ENCODE results near the gene RAD51B. TPM values are rescaled to one million over a fixed set of nuclear protein-coding genes. Genes with fewer than 3 reads are reported as not detected.
A peak's percentile ranks its signal among the peaks of the same experiment; 100 is the strongest.

RAD51B gene
- total RNA-seq, 1 experiment from 2014 or later: 29.9 TPM

DNA sequence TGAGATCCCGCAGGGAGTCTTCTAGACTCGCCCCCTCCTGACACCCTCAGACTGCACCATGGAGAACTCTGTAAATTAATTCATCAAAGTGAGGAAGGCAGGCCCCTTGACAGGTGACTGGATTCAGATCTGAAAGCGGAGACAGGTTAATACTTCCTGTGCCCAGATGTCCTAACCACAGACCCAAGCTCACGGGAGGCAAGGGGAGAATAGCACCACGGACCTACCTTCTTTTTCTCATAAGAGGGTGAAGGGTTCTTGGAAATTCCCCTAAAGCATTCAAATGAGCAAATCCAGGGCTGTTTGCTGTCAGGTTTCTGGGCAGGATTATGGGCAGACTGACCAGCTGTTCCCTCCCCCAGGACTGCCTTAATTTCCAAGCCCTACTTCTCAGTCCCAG is 803.3 kb downstream of the RAD51B start:
- 0 out of 2 replicates have a peak, but pooled peaks cover 11% of the 10 kb centered on the region for H3K36me3 ChIP-seq (ENCODE audit: low read depth)
- CTCF ChIA-PET: no interaction called here
- H3K4me3 ChIP-seq: no peak overlapping the region
- H3K9me3 ChIP-seq (ENCODE audit: insufficient read depth, low read depth): peaks cover 20% of the 10 kb centered on the region
- POLR2A ChIA-PET (ENCODE audit: unreplicated experiment): interaction anchor here (0.6 kb wide), 1 partner anchor 170 kb away, joined by 3 read pairs; the partner anchor contains the start of gene ZFP36L1
- peak in 1 of 2 experiments; percentile 5 for DNase-seq
- H2AFZ ChIP-seq: no peak overlapping the region
- H3K27me3 ChIP-seq (ENCODE audit: insufficient read depth, low read depth): no peaks in the 10 kb centered on the region
- no peaks in the 10 kb centered on the region for H3K9me2 ChIP-seq (ENCODE audit: insufficient read depth)
- TF ChIP-seq, protein P1, sequence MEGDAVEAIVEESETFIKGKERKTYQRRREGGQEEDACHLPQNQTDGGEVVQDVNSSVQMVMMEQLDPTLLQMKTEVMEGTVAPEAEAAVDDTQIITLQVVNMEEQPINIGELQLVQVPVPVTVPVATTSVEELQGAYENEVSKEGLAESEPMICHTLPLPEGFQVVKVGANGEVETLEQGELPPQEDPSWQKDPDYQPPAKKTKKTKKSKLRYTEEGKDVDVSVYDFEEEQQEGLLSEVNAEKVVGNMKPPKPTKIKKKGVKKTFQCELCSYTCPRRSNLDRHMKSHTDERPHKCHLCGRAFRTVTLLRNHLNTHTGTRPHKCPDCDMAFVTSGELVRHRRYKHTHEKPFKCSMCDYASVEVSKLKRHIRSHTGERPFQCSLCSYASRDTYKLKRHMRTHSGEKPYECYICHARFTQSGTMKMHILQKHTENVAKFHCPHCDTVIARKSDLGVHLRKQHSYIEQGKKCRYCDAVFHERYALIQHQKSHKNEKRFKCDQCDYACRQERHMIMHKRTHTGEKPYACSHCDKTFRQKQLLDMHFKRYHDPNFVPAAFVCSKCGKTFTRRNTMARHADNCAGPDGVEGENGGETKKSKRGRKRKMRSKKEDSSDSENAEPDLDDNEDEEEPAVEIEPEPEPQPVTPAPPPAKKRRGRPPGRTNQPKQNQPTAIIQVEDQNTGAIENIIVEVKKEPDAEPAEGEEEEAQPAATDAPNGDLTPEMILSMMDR (conservative IDR thresholded peaks at IDR 0.05): no peak
- TF ChIP-seq EZH2 (IDR thresholded peaks at IDR 0.05; ENCODE audit: low read depth): no peak
- H3K79me2 ChIP-seq (ENCODE audit: low read depth): peaks cover 5% of the 10 kb centered on the region; the same call in 1 of the 2 replicates
- intact Hi-C loops (cut with micrococcal nuclease; ENCODE audit: unreplicated experiment): no loop called here
- H4K20me1 ChIP-seq (ENCODE audit: insufficient read depth): no peaks in the 10 kb centered on the region
- no peak overlapping the region for H3K4me2 ChIP-seq
- peaks cover 45% of the 10 kb centered on the region for H3F3A ChIP-seq (ENCODE audit: insufficient read depth, low read depth)
- peaks cover 60% of the 10 kb centered on the region for H3K4me1 ChIP-seq (replicated peaks; ENCODE audit: insufficient read depth)
- no peak overlapping the region for H3K27ac ChIP-seq
- BruUV-seq (replicated peaks): no TSS peak

DNA sequence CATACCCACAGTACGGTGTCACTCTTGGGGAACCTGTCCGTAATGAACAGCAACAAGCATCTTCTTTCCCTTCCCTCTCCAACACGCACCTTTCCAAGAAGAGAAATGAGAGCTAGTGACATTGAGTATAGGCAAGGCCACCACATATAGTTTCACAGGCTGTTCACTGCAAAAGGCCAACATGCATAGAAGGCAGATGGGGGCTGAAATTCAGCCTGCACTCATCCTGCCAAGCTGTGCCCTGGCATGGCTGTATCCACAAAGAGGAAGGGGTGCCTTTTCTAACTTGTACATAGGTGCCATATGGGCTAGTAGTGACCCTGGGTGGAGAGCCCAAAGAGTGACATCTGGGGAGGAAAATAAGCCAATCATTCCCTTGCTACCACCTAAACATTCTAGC is 803.7 kb downstream of the RAD51B start:
- H3K9me2 ChIP-seq (ENCODE audit: insufficient read depth): no peaks in the 10 kb centered on the region
- H3K79me2 ChIP-seq (ENCODE audit: low read depth): peaks cover 5% of the 10 kb centered on the region; the same call in 1 of the 2 replicates
- no peak overlapping the region for H3K4me3 ChIP-seq
- BruUV-seq (replicated peaks): no TSS peak
- peaks cover 64% of the 10 kb centered on the region for H3K4me1 ChIP-seq (replicated peaks; ENCODE audit: insufficient read depth)
- H3K27ac ChIP-seq: no peak overlapping the region
- no peaks in the 10 kb centered on the region for H4K20me1 ChIP-seq (ENCODE audit: insufficient read depth)
- peaks cover 49% of the 10 kb centered on the region for H3F3A ChIP-seq (ENCODE audit: insufficient read depth, low read depth)
- intact Hi-C loops (cut with micrococcal nuclease; ENCODE audit: unreplicated experiment): no loop called here
- peaks cover 15% of the 10 kb centered on the region for H3K9me3 ChIP-seq (ENCODE audit: insufficient read depth, low read depth)
- H2AFZ ChIP-seq: no peak overlapping the region
- ChIA-PET POLR2A (ENCODE audit: unreplicated experiment) (interaction anchor here (0.6 kb wide), 2 partner anchors 24 to 170 kb away, joined by 3 to 8 read pairs; partner anchors contain the start of gene ZFP36L1), CTCF (no interaction called here)
- peak in 1 of 2 experiments; percentile 19 for DNase-seq
- no peak for TF ChIP-seq EZH2 (IDR thresholded peaks at IDR 0.05; ENCODE audit: low read depth)
- TF ChIP-seq, protein P1 (conservative IDR thresholded peaks at IDR 0.05): no peak
- 0 out of 2 replicates have a peak, but pooled peaks cover 7% of the 10 kb centered on the region for H3K36me3 ChIP-seq (ENCODE audit: low read depth)
- no peaks in the 10 kb centered on the region for H3K27me3 ChIP-seq (ENCODE audit: insufficient read depth, low read depth)
- no peak overlapping the region for H3K4me2 ChIP-seq

DNA sequence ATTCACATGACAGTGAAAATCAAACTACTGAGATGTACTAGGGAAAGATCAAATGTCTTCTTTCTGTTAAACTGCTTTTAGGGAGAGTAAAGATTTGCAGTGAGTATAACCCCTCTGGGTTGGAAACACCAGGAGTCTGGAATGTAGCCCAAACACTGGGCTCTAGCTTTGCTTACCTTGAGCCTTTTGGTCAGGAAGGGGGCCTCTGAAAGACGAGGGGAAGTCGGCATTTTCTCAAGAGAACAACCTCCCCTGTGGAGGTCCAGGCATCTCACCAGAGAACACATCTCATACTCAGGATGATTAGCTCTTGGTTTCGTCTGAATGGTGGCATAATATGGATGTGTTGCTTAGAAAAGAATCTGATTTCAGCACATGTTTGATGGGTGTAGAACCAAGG is 804.2 kb downstream of the RAD51B start:
- ChIA-PET POLR2A (ENCODE audit: unreplicated experiment) (interaction anchor here (0.6 kb wide), 1 partner anchor 25 kb away, joined by 8 read pairs; no protein-coding TSS in a partner anchor), CTCF (no interaction called here)
- H3K4me3 ChIP-seq: no peak overlapping the region
- peaks cover 10% of the 10 kb centered on the region for H3K9me3 ChIP-seq (ENCODE audit: insufficient read depth, low read depth)
- H3K79me2 ChIP-seq (ENCODE audit: low read depth): peaks cover 5% of the 10 kb centered on the region; the same call in 1 of the 2 replicates
- BruUV-seq (replicated peaks): no TSS peak
- H3K27ac ChIP-seq: no peak overlapping the region
- no peaks in the 10 kb centered on the region for H3K9me2 ChIP-seq (ENCODE audit: insufficient read depth)
- TF ChIP-seq EZH2 (IDR thresholded peaks at IDR 0.05; ENCODE audit: low read depth): no peak
- TF ChIP-seq, protein P1 (conservative IDR thresholded peaks at IDR 0.05): no peak
- peaks cover 59% of the 10 kb centered on the region for H3K4me1 ChIP-seq (replicated peaks; ENCODE audit: insufficient read depth)
- 0 out of 2 replicates have a peak, but pooled peaks cover 2% of the 10 kb centered on the region for H3K36me3 ChIP-seq (ENCODE audit: low read depth)
- no peaks in the 10 kb centered on the region for H3K27me3 ChIP-seq (ENCODE audit: insufficient read depth, low read depth)
- H4K20me1 ChIP-seq (ENCODE audit: insufficient read depth): no peaks in the 10 kb centered on the region
- H2AFZ ChIP-seq: no peak overlapping the region
- DNase-seq: peak in 1 of 2 experiments; percentile 26
- peaks cover 49% of the 10 kb centered on the region for H3F3A ChIP-seq (ENCODE audit: insufficient read depth, low read depth)
- intact Hi-C loops (cut with micrococcal nuclease; ENCODE audit: unreplicated experiment): no loop called here
- H3K4me2 ChIP-seq: no peak overlapping the region
